Measurements from ENCODE around the gene MYORG. TPM values are rescaled to one million over a fixed set of nuclear protein-coding genes. Genes with fewer than 3 reads are reported as not detected.
"Not testable (repeated sequence)": the region's sequence is repeated elsewhere in the genome, so short reads cannot be mapped to it uniquely, and the experiment has no call there.

Gene MYORG
- total RNA-seq, 1 donor from 2014 or later: 5.5 TPM

GRCh38 chr9:34370970-34371880, 5.5 kb downstream of the MYORG start:
- Mint-ChIP-seq H3K4me3 (no peak overlapping the region), H3K9me3 (peaks cover 18% of the 10 kb centered on the region), H3K4me1 (peaks cover 13% of the 10 kb centered on the region), H3K27ac (no peak overlapping the region), H3K36me3 (peaks cover 38% of the 10 kb centered on the region), H3K27me3 (ENCODE audit: low read depth) (peaks cover 8% of the 10 kb centered on the region)
- no peak for TF ChIP-seq CTCF (IDR thresholded peaks at IDR 0.05; ENCODE audit: unreplicated experiment)
- no peak for DNase-seq (ENCODE audit: low spot score in 2 of 2, unreplicated experiment in 2 of 2)

GRCh38 chr9:34370335-34370969, 6.2 kb downstream of the MYORG start:
- no peak for DNase-seq (ENCODE audit: low spot score in 2 of 2, unreplicated experiment in 2 of 2)
- Mint-ChIP-seq H3K4me3 (no peak overlapping the region), H3K27ac (no peak overlapping the region), H3K36me3 (peaks cover 38% of the 10 kb centered on the region), H3K27me3 (ENCODE audit: low read depth) (peaks cover 2% of the 10 kb centered on the region), H3K4me1 (peaks cover 5% of the 10 kb centered on the region), H3K9me3 (peaks cover 18% of the 10 kb centered on the region)
- TF ChIP-seq CTCF (IDR thresholded peaks at IDR 0.05; ENCODE audit: unreplicated experiment): no peak

- no peak for TF ChIP-seq CTCF (IDR thresholded peaks at IDR 0.05; ENCODE audit: unreplicated experiment)
- Mint-ChIP-seq H3K4me3 (no peak overlapping the region), H3K9me3 (peaks cover 18% of the 10 kb centered on the region), H3K27me3 (ENCODE audit: low read depth) (no peaks in the 10 kb centered on the region), H3K36me3 (peaks cover 38% of the 10 kb centered on the region), H3K4me1 (no peaks in the 10 kb centered on the region), H3K27ac (no peak overlapping the region)
- DNase-seq (ENCODE audit: low spot score in 2 of 2, unreplicated experiment in 2 of 2): no peak
Measured at GRCh38 chr9:34369636-34370035, 7.1 kb downstream of the MYORG start.

- not testable (repeated sequence) for H3K4me1 Mint-ChIP-seq; H3K4me3 Mint-ChIP-seq; H3K27me3 Mint-ChIP-seq (ENCODE audit: low read depth); H3K27ac Mint-ChIP-seq; DNase-seq (ENCODE audit: low spot score in 2 of 2, unreplicated experiment in 2 of 2)
- Mint-ChIP-seq H3K9me3 (peaks cover 18% of the 10 kb centered on the region), H3K36me3 (peaks cover 38% of the 10 kb centered on the region)
Measured at GRCh38 chr9:34368796-34369195, 7.9 kb downstream of the MYORG start.

GRCh38 chr9:34367751-34368410, 8.8 kb downstream of the MYORG start:
- H3K27me3 Mint-ChIP-seq (ENCODE audit: low read depth); DNase-seq (ENCODE audit: low spot score in 2 of 2, unreplicated experiment in 2 of 2); H3K27ac Mint-ChIP-seq; H3K4me3 Mint-ChIP-seq: not testable (repeated sequence)
- peaks cover 38% of the 10 kb centered on the region for H3K36me3 Mint-ChIP-seq
- H3K9me3 Mint-ChIP-seq: peaks cover 18% of the 10 kb centered on the region
- H3K4me1 Mint-ChIP-seq: peaks cover 13% of the 10 kb centered on the region

GRCh38 chr9:34366365-34366764, 10.3 kb downstream of the MYORG start:
- Mint-ChIP-seq H3K27me3 (ENCODE audit: low read depth) (no peaks in the 10 kb centered on the region), H3K4me3 (no peak overlapping the region), H3K36me3 (peaks cover 34% of the 10 kb centered on the region), H3K9me3 (peaks cover 18% of the 10 kb centered on the region), H3K27ac (no peak overlapping the region), H3K4me1 (peaks cover 13% of the 10 kb centered on the region)
- TF ChIP-seq CTCF (IDR thresholded peaks at IDR 0.05; ENCODE audit: unreplicated experiment): no peak
- no peak for DNase-seq (ENCODE audit: low spot score in 2 of 2, unreplicated experiment in 2 of 2)
